Bronchial epithelial cell (primary cell): ENCODE measurements around the gene TMEM165. TPM values are rescaled to one million over a fixed set of nuclear protein-coding genes. Genes with fewer than 3 reads are reported as not detected.

Experiments
- DNase-seq: peaks from one replicate; pipeline ENCODE4 v3.0.0-alpha.2; 2010; ENCODE audit warnings: low read depth
- FAIRE-seq: peaks from 2 replicates; lab custom pipeline; 2011; peaks lifted over from hg19 to GRCh38; lab: Jason Lieb, UNC
- H3K27me3 ChIP-seq: 2 replicates; pipeline ENCODE4 v1.5.1; 2011; ENCODE audit warnings: low read length; ENCODE audit not compliant: control insufficient read depth, insufficient read depth
- H3K36me3 ChIP-seq: 2 replicates; pipeline ENCODE4 v1.5.1; 2011; ENCODE audit warnings: low read length; ENCODE audit not compliant: control insufficient read depth, insufficient read depth
- H3K4me3 ChIP-seq: 2 replicates; pipeline ENCODE4 v1.5.1; 2011; ENCODE audit warnings: mild to moderate bottlenecking, low read depth, low read length, control low read depth
- CTCF ChIP-seq: IDR thresholded peaks from 2 replicates; pipeline ENCODE4 v1.5.1; 2011; ENCODE audit warnings: mild to moderate bottlenecking, moderate library complexity, low read length, control low read depth, inconsistent platforms; ENCODE audit not compliant: insufficient read depth, severe bottlenecking
- total RNA-seq: library from RNA; depleted of rRNA; stranded (reverse); fragments of >200 nt; gene quantifications from 2 replicates; pipeline ENCODE4 v1.2.1, GENCODE V29; 2014

The TMEM165 gene
- total RNA-seq, 1 donor from 2014 or later, result 75.8 TPM

- FAIRE-seq, result no peak
- no peak for TF ChIP-seq CTCF
- Histone ChIP-seq H3K36me3 (peaks cover 1% of the 10 kb centered on the region), H3K4me3 (no peak overlapping the region), H3K27me3 (no peaks in the 10 kb centered on the region)
- DNase-seq, result peak; percentile 20
Observed at GRCh38 chr4:55442541-55442940, 46.8 kb downstream of the TMEM165 start.

GRCh38 chr4:55444827-55445226 lies 49.1 kb downstream of the TMEM165 start:
- no peak for FAIRE-seq
- TF ChIP-seq CTCF, result peak; percentile 52
- Histone ChIP-seq H3K36me3 (no peaks in the 10 kb centered on the region), H3K27me3 (no peaks in the 10 kb centered on the region), H3K4me3 (no peak overlapping the region)
- peak; percentile 26 for DNase-seq

- Histone ChIP-seq H3K27me3 (no peaks in the 10 kb centered on the region), H3K36me3 (no peaks in the 10 kb centered on the region), H3K4me3 (no peak overlapping the region)
- no peak for TF ChIP-seq CTCF
- no peak for FAIRE-seq
- peak; percentile 27 for DNase-seq
Observed at GRCh38 chr4:55445921-55446577, 50.3 kb downstream of the TMEM165 start.

- DNase-seq, result no peak
- no peak for FAIRE-seq
- no peak for TF ChIP-seq CTCF
- Histone ChIP-seq H3K36me3 (no peaks in the 10 kb centered on the region), H3K27me3 (no peaks in the 10 kb centered on the region), H3K4me3 (no peak overlapping the region)
Observed at GRCh38 chr4:55446578-55446922, 50.8 kb downstream of the TMEM165 start.

- Histone ChIP-seq H3K27me3 (no peaks in the 10 kb centered on the region), H3K4me3 (no peak overlapping the region), H3K36me3 (peaks cover under 1% of the 10 kb centered on the region)
- FAIRE-seq (no peak), DNase-seq (no peak)
- TF ChIP-seq CTCF, result no peak
Observed at GRCh38 chr4:55447108-55447708, 51.5 kb downstream of the TMEM165 start.
